HG03175 (cell line): ENCODE results near the gene LYRM9.
"Not testable (repeated sequence)": the region's sequence is repeated elsewhere in the genome, so short reads cannot be mapped to it uniquely, and the experiment has no call there.

Source experiments
- ATAC-seq: cut with Tn5 transposase; IDR thresholded peaks from one replicate; pipeline ENCODE4 v1.9.1; 2021; ENCODE audit warnings: mild to moderate bottlenecking, moderate library complexity; ENCODE audit not compliant: unreplicated experiment

Gene LYRM9

DNA sequence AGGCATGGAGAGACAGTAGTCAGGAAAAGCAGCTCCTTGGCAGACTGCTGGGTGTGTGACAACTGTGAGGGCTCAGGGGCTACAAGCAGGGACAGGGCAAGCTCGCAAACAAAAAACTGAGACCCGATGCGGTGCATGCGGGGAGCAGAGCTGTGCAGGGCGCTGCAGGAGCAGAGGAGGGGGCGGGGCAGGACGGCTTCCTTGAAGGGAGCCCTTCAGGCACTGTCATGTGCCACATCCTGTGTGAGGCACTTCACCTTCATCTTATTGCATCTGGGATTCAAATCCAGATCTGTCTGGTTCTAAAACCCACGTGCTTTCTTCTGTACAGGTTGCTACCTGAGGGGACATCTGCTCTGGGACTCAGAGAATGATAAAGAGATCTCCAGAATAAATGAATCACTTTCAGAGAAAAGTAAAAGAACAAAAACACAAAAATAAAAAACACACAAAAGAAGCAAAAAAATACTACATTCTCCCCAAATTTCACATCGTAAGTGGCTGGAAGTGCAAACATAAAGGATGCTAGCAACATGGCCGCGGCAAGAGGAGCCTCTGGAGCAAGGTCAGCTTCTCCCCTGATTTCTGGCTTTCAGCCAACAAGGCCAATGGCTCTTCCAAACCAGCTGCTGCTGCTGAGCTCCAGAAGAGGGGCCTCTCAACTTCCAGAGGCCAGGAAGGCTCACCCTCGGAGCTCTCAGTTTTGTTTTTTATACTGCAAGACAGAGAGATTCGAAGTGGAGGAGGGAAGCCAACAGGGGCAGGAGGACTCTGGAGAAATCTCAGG, 14.2 kb downstream of the LYRM9 start:
- no peak for ATAC-seq

DNA sequence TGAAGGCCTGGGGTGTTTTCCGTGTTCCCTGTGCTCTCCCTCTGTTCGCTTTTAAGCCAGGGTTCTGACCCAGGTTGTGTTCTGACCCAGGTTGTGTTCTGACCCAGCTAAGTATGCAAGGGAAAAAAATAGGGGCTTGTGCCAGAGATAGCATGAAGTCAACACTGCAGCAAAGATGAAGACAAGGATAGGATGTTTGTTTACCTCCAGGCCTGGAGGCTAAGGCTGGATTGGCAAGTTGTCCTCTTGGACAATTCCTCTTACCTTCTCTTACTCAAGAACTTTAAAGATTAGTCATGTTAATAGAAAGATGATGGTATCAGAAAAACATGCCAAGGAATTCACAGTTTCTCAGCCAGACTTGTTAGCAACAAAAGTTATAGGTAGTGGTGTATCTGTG, 19.4 kb downstream of the LYRM9 start:
- ATAC-seq: no peak

- no peak for ATAC-seq
These were observed 20.0 kb downstream of the LYRM9 start for GRCh38 chr17:27873211-27873610.

- no peak for ATAC-seq
These were observed 20.4 kb downstream of the LYRM9 start for GRCh38 chr17:27872776-27873175.

DNA sequence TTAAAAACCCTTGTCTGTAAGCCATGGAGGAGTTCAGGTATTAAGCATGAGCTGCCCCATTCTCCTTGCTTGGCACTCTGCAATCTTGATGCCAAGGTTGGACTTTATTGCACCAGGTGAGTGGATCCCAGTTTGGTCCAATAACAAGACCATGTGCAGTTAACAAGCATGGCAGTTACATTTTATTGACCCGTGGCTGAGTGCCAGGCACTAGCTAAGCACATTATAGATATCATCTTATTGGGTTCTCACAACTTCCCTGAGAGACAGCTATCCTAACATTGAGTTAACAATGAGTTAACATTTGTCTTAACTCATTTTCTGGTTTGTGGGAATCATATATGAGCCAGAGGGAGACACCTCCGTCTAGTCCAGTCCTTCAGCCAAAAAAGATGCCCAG, 21.8 kb downstream of the LYRM9 start:
- no peak for ATAC-seq

DNA sequence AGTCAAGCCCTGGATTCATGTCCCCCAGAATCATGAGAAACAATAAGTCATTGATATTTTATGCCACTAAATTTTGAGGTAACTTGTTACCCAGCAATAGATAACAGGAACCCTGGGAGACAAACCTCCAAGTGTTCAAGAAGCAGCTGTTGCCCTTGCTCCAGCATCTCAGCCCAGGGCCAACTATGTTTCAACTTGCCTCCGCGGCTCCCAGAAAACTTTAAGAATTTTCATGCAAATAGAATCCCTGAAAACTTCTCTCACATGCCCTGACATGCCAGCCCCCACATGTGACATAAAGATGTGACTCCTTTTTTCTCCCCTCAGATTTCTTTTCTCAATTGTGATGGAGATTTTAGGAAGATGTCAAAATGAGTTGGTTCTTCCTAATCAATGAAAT, 22.8 kb downstream of the LYRM9 start:
- ATAC-seq: no peak

GRCh38 chr17:27868565-27868964, 24.6 kb downstream of the LYRM9 start:
- ATAC-seq: no peak

DNA sequence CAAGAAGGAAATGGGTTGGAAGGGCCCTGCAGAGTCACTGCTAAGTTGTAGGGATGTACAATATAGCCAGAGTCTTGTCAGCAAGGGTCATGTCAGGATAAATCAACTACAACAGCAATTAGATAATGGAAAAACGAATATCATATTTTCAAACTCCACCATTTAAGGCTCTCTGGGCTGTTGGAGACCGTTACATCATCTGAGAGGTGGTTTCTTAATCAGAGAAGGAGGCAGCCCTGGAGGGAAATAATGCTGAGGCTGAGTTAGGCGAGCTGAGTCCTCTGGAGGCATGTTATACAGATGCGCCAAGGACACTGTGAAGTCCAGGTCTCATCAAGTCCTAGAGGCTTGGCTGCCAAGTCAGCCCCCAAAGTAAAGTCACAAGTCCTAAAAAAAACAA, 30.3 kb downstream of the LYRM9 start:
- ATAC-seq: no peak

DNA sequence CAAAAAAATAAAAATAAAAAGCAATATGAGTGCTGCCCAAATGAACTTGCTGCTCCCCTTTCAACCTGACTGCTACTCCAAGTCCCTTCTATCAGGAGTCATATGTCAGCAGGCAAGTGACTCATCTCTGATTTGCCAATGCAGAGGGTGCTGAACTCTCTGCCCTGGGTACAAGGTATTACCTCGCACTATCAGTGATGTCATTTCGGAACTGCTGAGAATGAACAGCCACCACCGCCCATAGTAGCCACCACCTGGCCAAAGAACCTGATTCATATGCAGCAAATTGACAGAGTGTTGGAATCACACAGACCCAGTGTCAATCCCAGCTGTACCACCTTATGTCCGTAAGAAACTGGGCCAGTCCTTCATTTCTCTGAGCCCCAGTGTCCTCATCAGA, 31.2 kb downstream of the LYRM9 start:
- no peak for ATAC-seq

DNA sequence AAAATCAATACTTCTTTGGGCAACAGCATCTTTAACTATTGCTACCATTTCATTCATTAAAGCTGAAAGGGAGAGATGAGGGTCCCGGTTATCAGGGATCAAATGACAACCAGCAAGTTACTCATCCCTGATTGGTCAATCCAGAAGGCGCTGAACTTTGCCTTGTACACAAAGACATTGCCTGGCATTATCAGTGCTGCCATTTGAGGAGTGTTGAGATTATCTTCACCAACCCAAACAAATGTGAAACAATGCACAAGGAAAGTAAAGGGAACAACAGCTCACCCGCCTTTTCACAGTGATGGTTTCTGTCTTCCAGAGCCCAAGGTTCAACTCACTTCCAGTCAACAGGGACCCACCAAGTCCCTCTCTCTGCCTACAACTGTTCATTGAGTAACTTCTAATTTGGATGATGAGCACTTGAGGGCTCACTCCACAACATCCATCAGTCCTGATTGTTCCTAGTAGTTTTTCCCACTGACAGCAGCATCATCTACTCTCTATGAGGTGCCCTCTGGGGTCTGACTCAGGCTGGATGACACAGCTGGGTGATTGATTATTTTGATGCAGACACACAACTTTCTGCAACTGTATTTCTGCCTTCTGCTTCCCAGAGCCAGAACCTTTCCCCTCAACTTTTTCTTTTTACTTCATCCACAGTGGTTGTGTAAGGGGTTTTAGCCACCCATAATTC, 32.0 kb downstream of the LYRM9 start:
- no peak for ATAC-seq

DNA sequence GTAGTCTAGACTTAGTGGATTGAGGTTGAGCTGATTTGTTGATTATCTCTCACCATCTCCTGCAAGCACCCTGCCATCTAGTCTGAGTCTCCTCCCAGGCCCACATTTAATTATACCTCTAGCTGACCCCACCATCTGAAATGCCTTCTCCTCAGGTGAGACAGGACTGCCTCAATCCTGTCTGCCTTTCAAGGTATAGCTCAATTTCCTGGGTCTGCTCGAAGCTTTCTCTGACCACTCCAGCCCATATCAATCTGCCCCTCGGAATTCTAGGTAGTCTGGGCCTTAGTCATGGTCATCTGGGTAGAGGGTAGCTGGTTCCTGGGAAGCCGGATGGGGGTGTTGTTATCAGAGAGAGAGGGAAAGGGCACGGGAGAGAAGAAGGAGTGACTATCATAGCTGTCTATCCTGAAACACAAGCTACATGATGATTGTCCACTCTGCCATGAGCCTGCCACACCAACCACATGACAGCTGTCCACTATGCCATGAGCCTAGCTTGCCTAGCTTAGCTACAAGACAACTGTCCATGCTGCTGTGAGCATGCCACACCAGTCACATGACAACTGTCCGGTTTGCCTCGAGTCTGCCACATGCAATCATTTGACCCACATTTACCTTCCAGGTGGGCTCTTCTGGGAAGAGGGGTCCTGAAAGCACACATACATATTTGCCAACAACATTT, 34.4 kb downstream of the LYRM9 start:
- no peak for ATAC-seq

GRCh38 chr17:27856676-27857432, 36.3 kb downstream of the LYRM9 start:
- no peak for ATAC-seq

DNA sequence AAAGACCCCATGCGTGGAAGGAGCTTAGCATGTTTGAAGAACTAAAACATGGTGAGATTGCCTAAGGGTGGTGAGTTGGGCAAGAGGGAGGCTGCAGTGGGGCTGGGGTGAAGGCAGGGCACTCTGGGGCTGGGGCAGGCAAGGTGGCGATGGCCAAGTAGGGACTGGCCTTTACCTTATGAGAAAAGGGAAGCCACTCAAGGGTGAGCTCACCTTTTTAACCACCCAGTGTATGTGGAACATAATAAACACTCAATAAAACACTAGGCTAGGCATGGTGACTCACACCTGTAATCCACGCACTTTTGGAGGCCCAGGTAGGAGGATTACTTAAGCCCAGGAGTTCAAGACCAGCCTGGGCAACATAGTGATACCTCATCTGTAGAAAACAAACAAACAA, 37.7 kb downstream of the LYRM9 start:
- no peak for ATAC-seq

DNA sequence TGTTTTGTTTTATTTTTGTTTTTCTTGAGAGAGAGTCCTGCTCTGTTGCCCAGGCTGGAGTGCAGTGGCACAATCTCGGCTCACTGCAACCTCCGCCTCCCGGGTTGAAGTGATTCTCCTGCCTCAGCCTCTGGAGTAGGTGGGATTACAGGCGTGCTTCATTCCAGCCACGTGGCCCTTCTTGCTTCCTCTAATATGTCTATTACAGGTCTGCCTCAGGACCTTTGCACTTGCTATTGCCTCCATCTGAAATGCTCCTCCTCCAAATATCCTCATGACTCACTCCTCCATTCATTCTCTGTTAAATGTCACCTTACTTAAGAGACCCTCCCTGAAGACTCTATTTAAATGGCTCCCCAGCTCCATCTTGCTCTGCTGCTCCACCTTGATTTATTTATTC, 39.0 kb downstream of the LYRM9 start:
- ATAC-seq: no peak

- no peak for ATAC-seq
These were observed 40.1 kb downstream of the LYRM9 start for GRCh38 chr17:27853091-27853490.

DNA sequence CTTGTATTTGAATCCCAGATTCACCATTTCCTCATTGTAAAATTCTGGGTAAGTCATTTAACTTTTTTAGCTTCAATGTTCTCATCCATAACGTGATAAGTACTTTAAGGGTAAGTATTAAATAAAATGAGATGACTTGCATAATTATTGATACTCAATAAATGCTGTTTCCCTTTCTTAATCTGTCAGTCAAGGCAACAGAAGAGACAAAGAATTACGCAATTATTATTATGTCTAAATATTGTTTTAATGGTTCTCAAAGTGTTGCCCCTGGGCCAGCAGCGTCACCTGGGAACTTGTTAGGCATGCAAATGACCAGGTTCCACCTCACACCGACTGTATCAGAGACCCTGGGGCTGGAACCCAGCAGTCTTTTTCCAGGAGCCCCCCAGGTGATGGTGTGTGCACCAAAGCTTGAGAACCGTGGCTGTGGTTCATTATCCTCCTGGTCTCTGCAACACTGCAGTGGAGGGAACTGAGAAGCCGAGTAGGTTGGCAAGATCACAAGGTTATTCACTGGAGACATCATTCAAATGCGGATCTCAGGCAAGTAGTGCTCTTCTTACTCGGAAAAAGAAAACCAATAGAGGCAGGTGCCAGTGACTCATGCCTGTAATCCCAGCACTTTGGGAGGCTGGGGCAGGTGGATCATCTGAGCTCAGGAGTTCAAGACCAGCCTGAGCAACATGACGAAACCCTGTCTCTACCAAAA, 43.5 kb downstream of the LYRM9 start:
- ATAC-seq: no peak

DNA sequence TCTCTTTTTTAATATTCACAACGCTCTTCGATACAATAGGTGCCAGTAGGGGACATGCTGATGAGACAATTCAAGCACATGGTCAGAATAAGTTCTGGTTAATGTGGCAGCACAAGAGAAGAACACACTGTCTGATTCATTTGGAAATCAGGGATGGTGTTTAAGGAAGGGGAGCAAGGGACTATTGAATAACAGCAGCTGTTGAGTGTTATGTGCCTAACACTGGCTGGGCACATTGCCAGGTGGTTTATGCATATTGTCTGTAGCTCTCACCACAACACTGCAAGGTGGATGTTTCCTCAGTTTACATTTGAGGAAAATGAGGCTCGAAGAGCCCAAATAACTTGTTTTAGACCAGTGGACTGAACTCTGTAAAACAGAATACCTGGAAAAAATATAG, 44.2 kb downstream of the LYRM9 start:
- no peak for ATAC-seq

GRCh38 chr17:27846808-27847307, 46.3 kb downstream of the LYRM9 start:
- not testable (repeated sequence) for ATAC-seq

- ATAC-seq: no peak
These were observed 47.0 kb downstream of the LYRM9 start for GRCh38 chr17:27846042-27846655.
